Cerebellar cortex (tissue), 1 donor: ENCODE measurements around the gene VDR.
A peak's percentile ranks its signal among the peaks of the same experiment; 100 is the strongest.

ENCODE experiments used
- DNase-seq: peaks from one replicate; pipeline ENCODE4 v3.0.0-alpha.2; 2015; ENCODE audit warnings: low spot score

The VDR gene

GRCh38 chr12:47904713-47905709 is at the start of gene VDR:
Gene VDR, minus strand, starts transcription at chr12:47904994. Its CDS starts 25,881 bp downstream, at chr12:47879113.
- DNase-seq: peak; percentile 75

GRCh38 chr12:47954058-47954457 is 49.3 kb upstream of the VDR start:
- no peak for DNase-seq

- DNase-seq: no peak
Observed at GRCh38 chr12:47950856-47951468, 46.2 kb upstream of the VDR start.

GRCh38 chr12:47949441-47950341 is 44.9 kb upstream of the VDR start:
- DNase-seq: peak; percentile 57

- DNase-seq: no peak
Observed at GRCh38 chr12:47947341-47947740, 42.5 kb upstream of the VDR start.

GRCh38 chr12:47946413-47947323 is 41.9 kb upstream of the VDR start:
- no peak for DNase-seq

- no peak for DNase-seq
Observed at GRCh38 chr12:47945341-47945728, 40.5 kb upstream of the VDR start.

GRCh38 chr12:47944685-47945340 is 40.0 kb upstream of the VDR start:
- no peak for DNase-seq

GRCh38 chr12:47943623-47944340 is 39.0 kb upstream of the VDR start:
- no peak for DNase-seq

- no peak for DNase-seq
Observed at GRCh38 chr12:47942614-47943225, 37.9 kb upstream of the VDR start.

- DNase-seq: no peak
Observed at GRCh38 chr12:47941871-47942613, 37.2 kb upstream of the VDR start.

GRCh38 chr12:47941475-47941780 is 36.6 kb upstream of the VDR start:
- DNase-seq: no peak

GRCh38 chr12:47940773-47941474 is 36.1 kb upstream of the VDR start:
- DNase-seq: no peak

GRCh38 chr12:47939009-47939601 is 34.3 kb upstream of the VDR start:
- DNase-seq: no peak

- DNase-seq: no peak
Observed at GRCh38 chr12:47938594-47938993, 33.8 kb upstream of the VDR start.

GRCh38 chr12:47938093-47938492 is 33.3 kb upstream of the VDR start:
- no peak for DNase-seq

- peak; percentile 8 for DNase-seq
Observed at GRCh38 chr12:47935184-47935583, 30.4 kb upstream of the VDR start.

- no peak for DNase-seq
Observed at GRCh38 chr12:47931187-47931586, 26.4 kb upstream of the VDR start.
